NCI-H2107 treated with DMSO at 0.1 percent for 48 hours (cell line): ENCODE data around the gene GPR32.
A peak's percentile ranks its signal among the peaks of the same experiment; 100 is the strongest.
"Not testable (repeated sequence)": the region's sequence is repeated elsewhere in the genome, so short reads cannot be mapped to it uniquely, and the experiment has no call there.

ENCODE experiments used
- DNase-seq: peaks from one replicate; lab custom pipeline; 2025; ENCODE audit not compliant: unreplicated experiment; lab: John Stamatoyannopoulos, UW

The GPR32 gene

GRCh38 chr19:50798659-50799546, 28.6 kb downstream of the GPR32 start:
- DNase-seq = no peak

GRCh38 chr19:50799547-50799851, 29.2 kb downstream of the GPR32 start:
- no peak for DNase-seq

GRCh38 chr19:50801107-50801506, 30.8 kb downstream of the GPR32 start:
- no peak for DNase-seq

GRCh38 chr19:50803633-50804419, 33.6 kb downstream of the GPR32 start:
- DNase-seq = no peak

- DNase-seq = peak; percentile 96
Measured at GRCh38 chr19:50804420-50805272, 34.4 kb downstream of the GPR32 start.

- DNase-seq = no peak
Measured at GRCh38 chr19:50808856-50809255, 38.6 kb downstream of the GPR32 start.

GRCh38 chr19:50811622-50812238, 41.5 kb downstream of the GPR32 start:
- not testable (repeated sequence) for DNase-seq

- DNase-seq = no peak
Measured at GRCh38 chr19:50812474-50812873, 42.2 kb downstream of the GPR32 start.

- DNase-seq = no peak
Measured at GRCh38 chr19:50814883-50815282, 44.6 kb downstream of the GPR32 start.

GRCh38 chr19:50815439-50815838, 45.2 kb downstream of the GPR32 start:
- DNase-seq = no peak

GRCh38 chr19:50817941-50818858, 47.9 kb downstream of the GPR32 start:
- peak; percentile 13 for DNase-seq

- DNase-seq = no peak
Measured at GRCh38 chr19:50818859-50819472, 48.7 kb downstream of the GPR32 start.

- DNase-seq = no peak
Measured at GRCh38 chr19:50819636-50820035, 49.4 kb downstream of the GPR32 start.

GRCh38 chr19:50820086-50820485, 49.8 kb downstream of the GPR32 start:
- no peak for DNase-seq

- DNase-seq = no peak
Measured at GRCh38 chr19:50820549-50821247, 50.4 kb downstream of the GPR32 start.

- no peak for DNase-seq
Measured at GRCh38 chr19:50821248-50821612, 51.0 kb downstream of the GPR32 start.
